Right cardiac atrium (tissue), 5 donors: ENCODE results near the gene PDK3. TPM values are rescaled to one million over a fixed set of nuclear protein-coding genes. Genes with fewer than 3 reads are reported as not detected.

Source experiments
- ATAC-seq, 2 donors: fragments of 200-7000 bp; cut with Tn5 transposase; one replicate each; pipeline versions ENCODE4 v1.8.0 to v1.9.1; 2020; ENCODE audit warnings: moderate library complexity in 2 of 2, mild to moderate bottlenecking in 1 of 2
- DNase-seq, 3 donors: peaks; one replicate each; pipeline ENCODE4 v3.0.0-alpha.2; 2020
- H3K27ac ChIP-seq: one replicate; pipeline ENCODE4 v1.5.1; 2013; ENCODE audit warnings: mild to moderate bottlenecking, low read length, control low read depth, moderate library complexity
- H3K27me3 ChIP-seq: one replicate; pipeline ENCODE4 v1.6.1; 2013; ENCODE audit not compliant: control insufficient read depth, insufficient read depth
- H3K4me1 ChIP-seq: one replicate; pipeline ENCODE4 v1.6.1; 2013; ENCODE audit warnings: low read length; ENCODE audit not compliant: control insufficient read depth, insufficient read depth
- H3K4me3 ChIP-seq: one replicate; pipeline ENCODE4 v1.5.1; 2013; ENCODE audit warnings: low read length, control low read depth
- H3K9me3 ChIP-seq: one replicate; pipeline ENCODE4 v1.6.1; 2013; ENCODE audit warnings: low read length; ENCODE audit not compliant: control insufficient read depth
- WGBS: extraction: QIAGEN DNeasy Blood & Tissue Kit; methylation state at CpG from one replicate; pipeline ENCODE4 v1.1.7; 2013; 5-methylcytosine and 5-hydroxymethylcytosine counted together
- intact Hi-C, 4 donors: fragments of 100-400 bp; cut with DNase I; formaldehyde crosslinking; loops; one replicate each; pipeline versions ENCODE4 v1.11.0 to v1.14.0; 2022 to 2023
- long read RNA-seq, 4 donors: library from polyadenylated mRNA; unstranded; transcript quantifications; one replicate each; pipeline ENCODE4 v2.0.0, GENCODE V29; 2020 to 2021
- polyA plus RNA-seq: library from polyadenylated mRNA; stranded (reverse); fragments of 200-250 nt; gene quantifications from one replicate; pipeline ENCODE4 v1.2.3, GENCODE V29; 2013
- total RNA-seq, 4 donors: library from RNA; stranded (reverse); fragmentation: NEBNext Ultra II Directional; extraction: Animal tissue kit (Norgen Biotek cat#: 25700); gene quantifications; one replicate each; pipeline ENCODE4 v1.2.1, GENCODE V29; 2021
- donor health status: healthy with polysubstance abuse.
- donor health status: DM: no; HTN: yes; CAD: no.
- donor health status: DM: no; HTN: no; CAD: no.
- donor health status: DM: no; HTN: yes; CAD: no; lungs with severe emphysema.
- donor health status: DM: yes; HTN: yes; CAD: no.

The PDK3 gene
- total RNA-seq = 10 to 100 TPM; 21.1 to 27.5 (median 25.1) TPM
- 8.3 TPM for polyA plus RNA-seq
- long read RNA-seq, donor 1, transcript PDK3-201 (11 exons, 1,809 nt) = minor isoform, 15 of 63 reads
- long read RNA-seq, donor 1, transcript PDK3-202 (12 exons, 1,921 nt) = major isoform, 42 of 63 reads
- long read RNA-seq, donor 1, partial matches to known transcripts = 1 of 63 reads
- long read RNA-seq, donor 1, other reads (novel, unspliced or antisense) = 5 of 63 reads
- long read RNA-seq, donor 2, transcript PDK3-202 (12 exons, 1,921 nt) = major isoform, 7 of 7 reads
- long read RNA-seq, donor 2, partial matches to known transcripts = 0 of 7 reads
- long read RNA-seq, donor 2, other reads (novel, unspliced or antisense) = 0 of 7 reads
- long read RNA-seq, donor 3, transcript PDK3-201 (11 exons, 1,809 nt) = minor isoform, 19 of 72 reads
- long read RNA-seq, donor 3, transcript PDK3-202 (12 exons, 1,921 nt) = major isoform, 48 of 72 reads
- long read RNA-seq, donor 3, partial matches to known transcripts = 1 of 72 reads
- long read RNA-seq, donor 3, other reads (novel, unspliced or antisense) = 4 of 72 reads
- long read RNA-seq, donor 4, transcript PDK3-202 (12 exons, 1,921 nt) = major isoform, 12 of 16 reads
- long read RNA-seq, donor 4, partial matches to known transcripts = 0 of 16 reads
- long read RNA-seq, donor 4, other reads (novel, unspliced or antisense) = 1 of 16 reads

DNA sequence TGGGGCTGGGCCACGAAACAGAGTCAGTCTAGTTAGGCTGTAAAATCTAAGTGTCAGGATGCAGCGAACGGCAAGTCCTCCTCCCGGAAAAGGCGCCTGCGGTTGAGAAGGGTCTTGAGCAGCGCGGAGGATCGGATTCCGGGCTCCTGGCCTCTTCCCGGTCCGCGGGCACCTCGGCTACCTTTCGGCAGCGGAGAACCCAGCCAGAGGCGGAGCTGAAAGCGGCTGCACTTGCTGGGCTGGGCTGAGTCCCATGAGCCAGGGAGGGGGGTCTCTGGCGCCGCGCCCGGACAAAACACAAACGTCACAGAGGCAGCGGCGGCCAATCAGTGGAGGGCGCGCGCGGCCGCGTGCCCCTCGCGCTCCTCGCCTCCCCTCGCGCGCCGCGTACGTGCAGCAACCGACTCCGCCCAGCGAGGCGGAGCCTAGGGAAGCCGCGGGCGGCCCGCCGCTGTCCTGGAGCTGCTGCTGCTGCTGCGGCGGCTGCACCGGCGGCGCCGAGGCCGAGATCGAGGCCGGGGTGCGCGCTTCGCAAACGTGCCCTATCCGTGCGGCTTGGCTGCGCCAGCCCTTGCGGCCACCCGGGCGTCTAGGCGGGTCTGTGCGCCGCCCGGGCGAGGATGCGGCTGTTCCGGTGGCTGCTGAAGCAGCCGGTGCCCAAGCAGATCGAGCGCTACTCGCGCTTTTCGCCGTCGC lies at the start of gene PDK3:
Gene PDK3 (plus strand): TSS at position 451 of the 696 bp plus-strand sequence. CDS start 170 bp downstream, at position 621.
- H3K9me3 ChIP-seq = no peaks in the 10 kb centered on the region
- no peaks in the 10 kb centered on the region for H3K27me3 ChIP-seq
- ATAC-seq = peak; percentile 99 to 100
- peak within 1 kb of the TSS; percentile 85 for H3K27ac ChIP-seq
- peak; percentile 91 to 97 (median 96) for DNase-seq
- peak within 1 kb of the TSS; percentile 70 for H3K4me3 ChIP-seq
- no peaks in the 10 kb centered on the region for H3K4me1 ChIP-seq
- WGBS = under 1% methylated on average over 45 of the region's 83 CpGs
- intact Hi-C loops = no loop called here

- Histone ChIP-seq H3K9me3 (no peaks in the 10 kb centered on the region), H3K4me1 (no peaks in the 10 kb centered on the region), H3K27ac (no peak overlapping the region), H3K27me3 (no peaks in the 10 kb centered on the region), H3K4me3 (no peak overlapping the region)
- intact Hi-C loops = no loop called here
- 78% methylated on average over 5 of the region's 5 CpGs for WGBS
- ATAC-seq (no peak), DNase-seq (no peak)
These were observed 49.2 kb upstream of the PDK3 start for GRCh38 chrX:24415921-24416320.

DNA sequence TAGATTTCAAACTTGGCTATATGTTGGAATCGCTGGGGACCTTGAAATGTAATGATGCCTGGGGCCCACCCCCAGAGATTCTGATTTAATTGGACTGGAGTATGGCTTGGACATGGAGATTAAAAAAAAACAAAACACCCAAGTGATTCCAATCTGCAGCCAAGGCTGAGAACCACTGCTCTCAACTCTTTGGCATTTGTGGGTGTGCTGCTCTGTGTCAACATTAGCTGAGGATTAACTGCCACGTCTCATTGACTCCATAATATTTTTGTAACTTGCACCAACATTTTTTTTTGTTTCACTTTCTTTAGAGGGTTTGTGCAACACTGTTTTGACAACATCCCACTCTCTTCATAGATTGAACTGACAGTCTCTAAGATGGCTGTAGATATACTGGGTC lies 41.1 kb upstream of the PDK3 start:
- ATAC-seq (no peak), DNase-seq (no peak)
- Histone ChIP-seq H3K27me3 (no peaks in the 10 kb centered on the region), H3K27ac (no peak overlapping the region), H3K4me1 (peaks cover 3% of the 10 kb centered on the region), H3K9me3 (no peaks in the 10 kb centered on the region), H3K4me3 (no peak overlapping the region)
- intact Hi-C loops = no loop called here
- WGBS = 61% methylated on average over 2 of the region's 2 CpGs

GRCh38 chrX:24424948-24425347 lies 40.1 kb upstream of the PDK3 start:
- Histone ChIP-seq H3K4me1 (peaks cover 3% of the 10 kb centered on the region), H3K27me3 (no peaks in the 10 kb centered on the region), H3K4me3 (no peak overlapping the region), H3K27ac (peak overlapping the region; percentile 7), H3K9me3 (no peaks in the 10 kb centered on the region)
- ATAC-seq = peak; percentile 76 to 86
- peak; percentile 67 to 89 (median 70) for DNase-seq
- intact Hi-C loops = no loop called here
- WGBS = 50% methylated on average over 8 of the region's 8 CpGs

- Histone ChIP-seq H3K27me3 (no peaks in the 10 kb centered on the region), H3K27ac (no peak overlapping the region), H3K9me3 (no peaks in the 10 kb centered on the region), H3K4me3 (no peak overlapping the region), H3K4me1 (peaks cover 3% of the 10 kb centered on the region)
- DNase-seq = no peak
- 59% methylated on average over 2 of the region's 2 CpGs for WGBS
- intact Hi-C loops = no loop called here
- ATAC-seq = no peak
These were observed 39.3 kb upstream of the PDK3 start for GRCh38 chrX:24425806-24426205.

DNA sequence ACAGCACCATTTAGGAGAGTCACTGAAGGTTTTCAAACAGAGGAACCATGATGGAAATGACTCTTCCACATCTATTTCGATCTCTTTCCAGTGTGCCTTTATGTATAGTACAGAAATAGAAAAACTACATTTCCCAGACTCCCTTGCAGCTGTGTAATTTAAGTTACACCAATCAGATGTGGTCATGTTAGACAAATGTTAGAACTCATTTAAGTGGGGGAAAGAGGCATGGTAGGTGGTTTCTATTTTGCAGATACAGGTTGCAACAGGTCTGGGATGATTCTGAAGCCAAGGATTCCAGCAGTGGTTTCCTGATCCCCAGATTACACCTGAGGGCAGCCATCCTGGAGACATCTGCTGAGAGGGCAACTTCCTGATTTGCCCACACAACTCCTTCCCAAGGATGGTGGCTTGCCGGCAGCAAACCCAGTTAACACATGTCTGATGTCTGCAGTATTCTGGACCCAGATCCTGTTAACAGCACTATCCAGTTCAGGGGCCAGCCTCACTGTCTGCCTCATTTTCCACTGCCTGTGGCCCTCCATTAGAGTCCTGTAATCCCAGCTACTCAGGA lies 38.7 kb upstream of the PDK3 start:
- 76% methylated on average over 2 of the region's 2 CpGs for WGBS
- H3K27ac ChIP-seq = no peak overlapping the region

DNA sequence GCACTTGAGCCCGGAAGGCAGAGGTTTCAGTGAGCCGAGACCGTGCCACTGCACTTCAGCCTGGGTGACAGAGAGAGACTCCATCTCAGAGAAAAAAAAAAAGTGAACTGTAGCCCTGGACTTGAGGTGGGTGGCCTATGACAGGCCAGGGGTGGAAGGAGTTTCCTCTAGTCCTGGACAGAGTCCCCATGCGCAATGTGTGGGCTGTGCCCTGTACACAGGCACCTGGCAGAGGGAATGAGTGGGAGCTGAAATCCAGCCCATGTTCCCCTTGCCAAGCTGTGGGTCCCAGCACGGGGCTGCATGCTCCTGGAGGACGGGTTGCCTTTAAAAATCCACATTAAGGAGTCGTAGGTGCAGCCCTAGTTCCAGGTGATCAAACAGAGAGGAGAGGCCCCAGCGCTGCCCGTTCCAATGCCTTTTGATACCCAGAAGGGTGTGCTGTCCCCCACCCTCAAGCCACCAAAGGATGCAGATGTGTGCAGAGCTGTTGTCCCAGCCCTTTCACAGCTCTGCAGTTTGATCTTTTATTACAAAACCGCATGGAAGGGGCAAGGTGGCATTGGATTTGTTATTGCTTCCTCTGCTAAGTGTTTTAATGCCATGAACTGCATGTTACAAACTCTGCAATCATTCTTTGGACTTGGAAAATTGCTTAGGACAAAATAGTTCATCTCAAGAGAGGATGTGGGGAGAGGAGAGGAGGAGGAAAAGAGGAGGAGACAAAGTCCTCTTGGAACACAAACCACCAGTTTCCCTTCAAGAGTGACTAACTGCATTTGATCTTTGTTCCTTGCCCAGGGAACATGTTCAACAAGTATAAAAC lies 38.0 kb upstream of the PDK3 start:
- DNase-seq = no peak
- Histone ChIP-seq H3K9me3 (no peaks in the 10 kb centered on the region), H3K4me3 (no peak overlapping the region), H3K27ac (no peak overlapping the region), H3K4me1 (peaks cover 3% of the 10 kb centered on the region), H3K27me3 (no peaks in the 10 kb centered on the region)
- ATAC-seq = peak; percentile 20 to 62
- 78% methylated on average over 10 of the region's 10 CpGs for WGBS
- intact Hi-C loops = no loop called here

More for the DNA sequence above, 38.7 kb upstream of the PDK3 start:
- H3K27me3 ChIP-seq = no peaks in the 10 kb centered on the region
- ATAC-seq (no peak), DNase-seq (no peak)
- peaks cover 3% of the 10 kb centered on the region for H3K4me1 ChIP-seq
- no peaks in the 10 kb centered on the region for H3K9me3 ChIP-seq
- no peak overlapping the region for H3K4me3 ChIP-seq
- intact Hi-C loops = no loop called here

DNA sequence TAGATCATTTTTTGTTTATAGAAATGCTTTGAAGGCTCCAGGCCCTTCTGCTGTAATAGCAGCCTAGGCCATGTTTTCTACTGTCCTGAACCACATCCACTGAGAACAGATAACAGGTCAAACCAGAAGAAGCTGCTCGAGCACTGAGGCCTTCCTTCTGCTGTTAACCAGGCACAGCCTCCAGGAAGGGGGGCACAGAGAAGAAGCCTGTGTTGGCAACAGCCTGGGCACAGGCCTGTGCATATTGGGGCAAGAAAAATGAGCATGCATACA lies 37.4 kb upstream of the PDK3 start:
- Histone ChIP-seq H3K27me3 (no peaks in the 10 kb centered on the region), H3K27ac (no peak overlapping the region), H3K4me1 (peaks cover 3% of the 10 kb centered on the region), H3K9me3 (no peaks in the 10 kb centered on the region), H3K4me3 (no peak overlapping the region)
- DNase-seq (no peak), ATAC-seq (peak in 1 of 2 donors; percentile 14)
- intact Hi-C loops = no loop called here
- 52% methylated on average over 1 of the region's 1 CpG for WGBS

GRCh38 chrX:24428516-24428915 lies 36.6 kb upstream of the PDK3 start:
- intact Hi-C loops = no loop called here
- no peaks in the 10 kb centered on the region for H3K27me3 ChIP-seq
- WGBS = 76% methylated on average over 4 of the region's 4 CpGs
- H3K27ac ChIP-seq = no peak overlapping the region
- DNase-seq (no peak), ATAC-seq (no peak)
- H3K4me1 ChIP-seq = peaks cover 3% of the 10 kb centered on the region
- H3K4me3 ChIP-seq = no peak overlapping the region
- no peaks in the 10 kb centered on the region for H3K9me3 ChIP-seq

DNA sequence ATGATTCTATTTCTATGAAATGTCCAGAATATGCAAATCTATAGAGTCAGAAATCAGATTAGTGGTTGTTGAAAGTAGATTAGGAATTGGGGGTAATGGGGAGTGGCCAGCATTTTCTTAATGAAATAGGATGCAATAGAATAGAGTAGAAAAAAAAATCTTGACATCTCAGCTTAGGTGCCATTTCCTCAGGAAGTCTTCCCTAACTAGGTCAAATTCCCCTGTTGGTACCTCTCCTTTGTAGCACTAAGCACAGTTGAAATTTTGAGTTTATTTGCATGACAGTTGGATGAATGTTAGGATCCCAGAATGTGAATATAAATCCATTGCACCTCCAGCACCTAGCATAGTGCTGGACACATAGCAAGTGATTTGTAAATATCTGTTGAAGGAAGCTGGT lies 30.0 kb upstream of the PDK3 start:
- no peaks in the 10 kb centered on the region for H3K27me3 ChIP-seq
- no peak overlapping the region for H3K4me3 ChIP-seq
- no peak overlapping the region for H3K27ac ChIP-seq
- no peaks in the 10 kb centered on the region for H3K4me1 ChIP-seq
- DNase-seq (no peak), ATAC-seq (no peak)
- H3K9me3 ChIP-seq = no peaks in the 10 kb centered on the region
- intact Hi-C loops = no loop called here
